Stimulated activated CD8-positive, alpha-beta memory T cell treated with anti-CD3 and anti-CD28 coated beads, Interleukin-2, amount 100 ng/mL, for 48 hours (primary cell): ENCODE data around the gene HHAT.

Experiments
- DNase-seq, 2 donors: peaks; one replicate each; pipeline ENCODE4 v3.0.0-alpha.2; 2020; ENCODE audit warnings: low read depth in 2 of 2

The HHAT gene

GRCh38 chr1:210328746-210329503, at the start of gene HHAT:
HHAT (plus strand) TSS chr1:210328902; CDS start chr1:210348976, 20,074 bp downstream.
- DNase-seq = peak; percentile 40 to 49

GRCh38 chr1:210280221-210280620, 48.5 kb upstream of the HHAT start:
- no peak for DNase-seq

DNA sequence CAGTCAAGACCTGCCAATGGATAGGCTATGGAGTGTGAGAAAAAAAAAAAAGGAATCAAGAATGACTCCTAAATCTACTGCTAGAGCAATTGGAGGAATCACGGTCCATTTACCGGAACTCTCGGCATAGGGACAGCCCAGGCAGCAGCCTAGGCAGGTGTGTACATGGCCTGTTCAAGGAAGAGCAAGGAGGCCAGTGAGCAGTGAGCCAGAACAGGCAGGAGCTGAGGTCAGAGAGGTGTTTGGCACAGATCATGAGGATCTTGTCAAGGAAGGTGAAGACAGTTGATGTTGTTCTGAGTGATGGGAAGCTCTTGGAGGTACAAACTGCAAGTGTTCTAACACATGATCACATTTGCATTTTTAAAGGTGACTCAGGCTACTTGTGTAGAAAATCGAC, 40.6 kb upstream of the HHAT start:
- no peak for DNase-seq

- DNase-seq = no peak
Observed at GRCh38 chr1:210289248-210289647, 39.5 kb upstream of the HHAT start.

GRCh38 chr1:210291081-210291764, 37.5 kb upstream of the HHAT start:
- no peak for DNase-seq

GRCh38 chr1:210291786-210292230, 36.9 kb upstream of the HHAT start:
- no peak for DNase-seq

GRCh38 chr1:210292231-210292871, 36.4 kb upstream of the HHAT start:
- DNase-seq = peak; percentile 34 to 43

GRCh38 chr1:210293171-210293607, 35.5 kb upstream of the HHAT start:
- DNase-seq = no peak

DNA sequence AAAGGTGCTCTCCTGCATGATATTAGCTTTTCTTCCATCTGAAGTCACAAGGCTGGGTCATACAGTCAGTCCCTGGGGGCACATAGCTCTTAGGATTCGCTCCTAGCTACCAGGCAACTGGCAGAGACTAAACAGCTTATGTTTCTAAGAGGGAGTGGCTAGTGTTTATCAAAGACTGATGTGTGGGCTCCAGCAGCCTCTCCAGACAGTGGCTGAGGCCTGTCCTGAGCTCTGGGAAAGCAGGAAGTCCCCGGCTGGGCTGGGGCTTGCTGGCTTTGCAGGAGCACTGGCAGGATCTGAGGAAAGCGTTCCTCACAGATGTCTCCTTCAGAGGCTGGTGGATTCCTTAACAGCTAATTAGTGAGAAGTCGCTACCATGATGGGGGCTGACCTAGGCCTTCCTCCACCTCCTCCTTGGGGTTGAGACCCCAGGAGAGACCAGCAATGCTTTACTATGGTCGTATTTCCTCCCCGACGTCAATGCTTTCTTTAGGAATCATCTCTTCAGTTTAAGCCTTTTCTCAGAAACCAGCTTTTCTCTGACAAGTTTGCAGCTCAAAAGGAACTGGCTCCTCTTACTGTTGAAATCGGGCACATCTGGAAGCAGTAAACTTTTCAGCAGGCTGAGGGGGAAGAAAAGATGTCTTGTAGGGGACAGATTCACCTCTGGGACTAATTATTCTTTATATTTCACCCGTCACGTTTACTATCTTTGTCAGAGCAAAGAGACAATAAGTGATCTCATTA, 33.5 kb upstream of the HHAT start:
- no peak for DNase-seq

- no peak for DNase-seq
Observed at GRCh38 chr1:210296682-210297081, 32.0 kb upstream of the HHAT start.

- DNase-seq = no peak
Observed at GRCh38 chr1:210298296-210298695, 30.4 kb upstream of the HHAT start.

DNA sequence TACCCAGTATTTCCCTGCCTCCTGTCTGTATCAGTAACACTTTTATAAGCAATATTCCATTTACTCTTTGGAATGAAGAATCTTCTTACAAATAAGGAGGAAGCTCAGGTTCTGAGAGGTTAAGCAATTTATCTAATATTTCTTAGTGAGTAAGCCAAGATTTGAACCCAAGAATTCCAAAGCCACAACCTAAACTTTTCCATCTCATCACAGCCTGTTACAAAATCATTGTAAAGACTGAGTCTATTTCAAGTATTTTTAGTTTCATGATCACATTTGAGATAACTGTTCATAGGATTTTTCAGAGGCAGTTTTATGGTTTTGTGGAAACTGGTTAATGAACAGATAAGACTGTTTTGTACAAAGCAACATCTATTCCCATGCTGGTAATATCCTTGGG, 29.8 kb upstream of the HHAT start:
- DNase-seq = no peak

DNA sequence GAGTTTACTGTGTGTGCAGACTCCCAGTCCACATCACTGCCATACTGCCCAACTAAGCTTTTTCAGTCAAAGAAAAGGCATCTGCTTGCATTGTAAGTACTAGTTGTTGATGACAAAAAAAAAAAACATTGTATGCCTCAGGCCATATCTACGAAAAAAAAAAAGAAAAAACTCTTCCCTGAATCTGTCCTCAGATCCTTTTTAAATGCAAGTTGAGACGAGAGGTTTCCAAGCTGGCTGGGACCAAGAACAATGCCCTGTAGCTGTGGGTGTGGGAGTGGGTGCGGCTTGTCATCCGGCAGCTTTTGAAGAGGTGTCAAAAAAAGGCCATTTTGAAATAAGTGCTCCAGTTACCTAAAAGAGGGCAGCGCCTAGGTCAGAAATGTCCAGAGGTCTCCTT, 29.2 kb upstream of the HHAT start:
- no peak for DNase-seq

DNA sequence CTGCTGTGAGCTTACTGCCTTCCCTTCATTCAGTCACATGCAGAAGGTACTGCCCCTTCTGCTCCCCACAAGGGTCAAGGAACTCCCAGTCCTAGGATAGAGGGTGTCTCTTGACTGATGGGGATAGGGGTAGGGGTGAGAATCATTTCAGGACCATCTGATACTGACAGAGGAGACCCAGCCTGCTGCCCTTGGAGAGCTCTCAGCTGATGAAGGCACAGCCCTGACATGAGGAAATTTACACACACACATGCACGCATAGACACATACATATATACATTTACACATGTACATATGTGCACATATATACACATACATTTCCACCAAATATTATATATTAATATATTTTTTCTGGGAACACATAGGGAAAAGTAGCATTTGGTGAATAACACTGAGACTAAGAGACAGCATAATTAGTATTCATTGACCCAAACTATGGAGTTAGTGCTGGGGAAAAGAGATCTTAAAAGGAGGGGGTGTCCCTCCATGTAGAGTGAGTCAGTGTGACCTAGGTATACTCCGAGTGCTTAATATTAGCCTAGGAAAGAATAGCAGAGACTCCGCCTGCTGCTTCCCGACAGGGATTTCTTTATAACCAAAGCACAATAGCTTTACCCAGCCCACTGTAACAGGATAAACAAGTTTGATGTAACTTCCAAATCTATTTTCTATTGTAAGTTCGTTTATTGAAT, 27.6 kb upstream of the HHAT start:
- DNase-seq = no peak

DNA sequence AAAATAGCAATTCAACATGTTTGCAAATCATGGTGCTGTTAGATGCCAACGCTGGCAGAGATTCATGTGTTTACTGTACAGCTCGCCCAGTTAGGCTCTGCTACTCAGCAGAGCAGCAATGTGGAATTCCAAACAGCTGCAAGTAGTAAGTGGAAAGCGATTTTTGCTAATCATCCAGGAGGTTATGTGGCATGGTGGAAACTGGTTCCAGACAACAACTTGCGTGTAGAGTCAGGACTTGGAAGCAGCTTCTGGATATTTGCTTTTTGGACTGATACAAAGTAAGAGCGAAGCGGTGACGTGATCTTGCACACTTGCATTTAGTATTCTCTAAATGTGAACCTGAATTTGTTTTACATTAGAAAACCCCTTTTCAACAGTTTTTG, 27.1 kb upstream of the HHAT start:
- DNase-seq = no peak

DNA sequence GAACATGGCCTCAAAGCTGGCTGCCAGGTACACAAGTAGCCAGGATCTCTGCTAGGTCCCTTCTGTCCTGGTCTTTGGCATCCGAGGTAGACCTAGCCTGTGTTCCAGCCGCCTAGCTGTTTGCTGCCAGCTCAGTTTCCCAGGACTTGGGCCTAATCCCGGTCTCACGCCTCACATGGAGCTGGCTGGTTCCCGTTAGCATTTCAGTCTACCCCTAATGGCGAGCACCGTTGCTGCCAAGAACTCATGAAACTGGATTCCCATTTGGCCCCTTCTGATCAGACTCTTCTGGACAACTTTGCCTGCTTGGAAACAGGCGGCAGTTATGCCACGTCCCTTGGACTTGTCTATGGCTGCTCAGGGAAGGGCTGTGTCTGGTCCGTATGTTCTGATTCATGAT, 26.2 kb upstream of the HHAT start:
- no peak for DNase-seq

- no peak for DNase-seq
Observed at GRCh38 chr1:210303391-210303790, 25.3 kb upstream of the HHAT start.

- no peak for DNase-seq
Observed at GRCh38 chr1:210310562-210311153, 18.0 kb upstream of the HHAT start.

- no peak for DNase-seq
Observed at GRCh38 chr1:210311726-210312493, 16.8 kb upstream of the HHAT start.

DNA sequence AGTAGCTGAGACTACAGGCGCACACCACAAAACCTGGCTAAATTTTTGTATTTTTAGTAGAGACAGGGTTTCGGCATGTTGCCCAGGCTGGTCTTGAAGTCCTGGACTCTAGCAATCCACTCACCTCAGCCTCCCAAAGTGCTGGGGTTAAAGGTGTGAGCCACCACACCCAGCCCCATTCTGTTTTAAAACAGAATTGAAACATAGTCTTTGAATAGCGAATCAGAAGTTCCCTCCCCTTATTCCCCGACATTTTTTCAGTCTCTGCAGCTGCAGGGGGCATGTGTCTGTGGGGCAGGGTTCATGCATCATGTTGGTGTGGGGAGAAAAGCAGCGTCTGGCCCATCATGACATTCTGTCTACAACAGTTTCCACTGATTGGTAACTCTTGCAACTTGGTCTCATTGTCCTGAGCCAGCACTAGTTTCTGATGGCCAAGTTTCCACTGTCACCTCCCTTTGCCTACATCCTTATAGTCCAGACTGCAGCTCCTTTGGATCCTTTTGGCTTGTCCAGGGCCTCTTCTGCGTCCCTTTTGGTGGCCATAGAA, 15.6 kb upstream of the HHAT start:
- no peak for DNase-seq
